ENCODE data around the gene SLC22A3.
"Not testable (repeated sequence)": the region's sequence is repeated elsewhere in the genome, so short reads cannot be mapped to it uniquely, and the experiment has no call there.

Gene SLC22A3

DNA sequence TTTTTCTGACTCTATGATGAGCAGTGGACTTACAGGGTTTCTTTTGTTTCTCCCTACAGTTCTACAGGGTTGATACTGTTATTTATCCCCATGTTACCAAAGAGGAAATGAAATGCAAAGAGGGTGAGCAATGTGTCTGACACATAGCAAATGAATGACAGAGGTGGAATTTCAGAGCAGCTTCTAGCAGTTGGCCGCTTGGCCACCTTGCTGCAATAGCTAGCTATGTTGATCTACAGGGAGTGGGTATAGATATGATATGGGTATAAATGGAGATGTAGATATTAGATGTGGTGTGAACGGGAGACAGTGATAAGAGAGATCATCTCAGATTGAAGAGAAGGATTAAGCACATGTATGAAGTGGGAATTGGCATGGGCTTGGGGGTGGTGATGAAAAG is 10.9 kb upstream of the SLC22A3 start:
- DNase-seq = no peak

DNA sequence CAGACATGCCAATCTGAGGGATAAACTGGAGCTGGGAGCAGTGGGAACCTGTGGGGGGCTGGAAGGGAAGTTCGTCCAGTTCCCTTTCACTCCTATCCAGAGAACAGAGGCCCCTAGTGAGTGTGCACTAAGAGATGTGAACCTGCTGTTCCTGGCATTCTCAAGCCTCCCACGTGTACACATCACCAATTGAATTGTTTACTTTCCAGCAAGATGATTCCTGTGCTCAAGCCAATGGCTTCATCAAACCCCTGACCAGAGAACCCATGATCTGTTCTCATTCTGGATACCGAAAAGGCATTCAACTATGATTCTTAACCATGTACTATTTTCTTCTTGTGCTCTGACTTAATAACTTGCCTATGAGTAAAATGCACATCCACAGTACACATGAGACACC is 10.2 kb upstream of the SLC22A3 start:
- DNase-seq = no peak

DNA sequence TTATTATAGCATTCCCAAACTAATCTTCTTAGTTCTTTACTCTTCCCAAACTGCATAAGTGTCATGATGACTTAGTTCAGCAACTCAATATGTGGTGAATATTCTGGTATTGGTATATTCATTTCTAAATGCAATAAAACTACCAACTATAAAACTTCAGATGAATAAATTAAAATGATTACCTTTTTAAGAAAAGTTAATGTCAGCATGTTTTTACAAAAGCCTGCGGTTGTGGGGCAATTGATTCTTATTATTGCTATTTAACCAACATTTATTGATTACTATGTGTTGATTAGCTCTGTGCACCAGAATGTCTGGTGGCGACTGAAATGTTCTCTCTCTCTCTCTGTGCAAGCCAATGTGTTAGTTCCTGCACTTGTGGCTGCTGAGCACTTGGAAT is 5.0 kb upstream of the SLC22A3 start:
- no peak for DNase-seq

DNA sequence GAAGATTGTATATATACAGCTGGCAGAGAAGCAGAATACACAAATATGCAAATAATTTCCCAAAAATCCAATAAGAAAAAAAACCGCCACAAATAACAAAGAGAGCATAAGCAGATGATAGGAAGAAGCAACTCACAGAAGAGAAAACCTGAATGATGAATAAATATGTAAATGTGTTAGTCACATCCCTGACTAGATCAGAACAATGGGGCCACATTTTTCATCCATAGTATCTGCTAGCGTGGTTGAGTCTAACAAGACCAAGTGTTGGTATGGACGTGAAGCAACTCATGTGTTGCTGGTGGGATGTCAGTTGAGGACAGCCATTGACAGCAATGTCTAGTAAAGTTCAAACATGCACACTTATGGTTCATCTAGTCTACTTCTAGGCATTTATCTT is 3.9 kb upstream of the SLC22A3 start:
- no peak for DNase-seq

DNA sequence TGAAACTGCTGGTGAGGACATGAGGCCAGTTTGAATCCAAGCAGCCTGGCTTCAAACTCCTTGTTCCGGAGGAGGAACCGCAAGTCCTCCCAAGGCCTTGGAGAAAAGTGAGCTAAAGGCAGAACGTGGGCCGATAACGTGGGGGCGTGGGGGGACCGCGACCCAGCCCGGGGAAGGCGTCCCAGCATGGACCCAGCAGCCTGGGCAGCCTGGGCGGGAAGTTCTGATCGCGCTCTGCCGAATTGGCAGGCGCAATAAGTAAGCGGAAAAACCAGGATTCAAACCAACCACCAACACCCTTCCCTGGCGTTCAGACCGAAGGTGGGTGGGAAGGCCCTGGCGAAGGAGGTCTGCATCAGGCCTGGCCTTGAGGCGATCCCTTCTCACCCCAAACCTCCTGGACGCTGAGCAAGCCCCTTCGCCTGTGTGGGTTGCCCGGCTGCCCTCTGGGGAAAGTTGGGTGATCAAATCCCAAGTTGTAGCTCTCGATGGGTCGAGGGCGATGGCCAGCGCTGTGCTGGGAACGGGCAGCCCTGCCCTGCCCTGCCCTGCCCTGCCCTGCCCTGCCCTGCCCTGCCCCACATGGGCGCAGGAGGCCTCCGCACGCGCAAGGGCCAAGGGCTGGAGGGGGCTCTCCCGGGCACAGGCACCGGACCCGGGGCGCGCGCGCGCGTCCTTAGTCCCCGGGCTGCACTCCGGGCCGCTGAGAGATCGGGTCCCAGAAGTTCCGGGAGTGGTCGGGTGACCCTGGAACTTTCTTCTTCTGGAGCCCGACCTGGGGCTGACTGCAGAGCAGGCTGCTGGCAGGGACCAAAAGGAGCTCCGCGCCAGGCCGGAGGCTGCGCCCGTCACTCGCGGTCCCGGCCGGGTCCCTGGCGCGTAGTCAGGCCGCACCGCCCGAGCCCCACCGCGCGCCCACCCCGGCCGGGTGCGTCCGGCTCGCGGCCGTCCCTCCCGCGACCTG is 637 bp upstream of the SLC22A3 start:
- no peak for DNase-seq

DNA sequence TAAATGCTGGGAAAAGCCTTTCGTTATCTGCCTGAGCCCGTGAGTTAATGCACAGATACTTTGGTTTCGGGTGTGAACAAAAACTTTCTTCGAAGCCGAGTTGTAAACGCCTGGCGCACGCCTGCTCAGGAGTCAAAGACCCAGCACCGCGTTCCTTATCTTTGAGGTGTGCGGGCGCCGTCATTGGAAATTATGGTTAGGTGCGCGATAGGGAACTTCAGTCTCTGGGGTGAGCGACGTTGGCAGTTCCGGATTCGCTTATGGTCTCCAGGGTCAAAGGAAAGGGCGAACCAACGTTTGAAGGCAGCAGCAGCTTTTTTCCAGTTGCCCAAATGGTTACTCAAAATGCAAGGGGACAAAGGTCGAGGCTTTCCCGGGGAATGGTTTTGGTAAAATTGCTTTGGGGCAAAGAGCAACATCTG is 853 bp downstream of the SLC22A3 start:
- no peak for DNase-seq

DNA sequence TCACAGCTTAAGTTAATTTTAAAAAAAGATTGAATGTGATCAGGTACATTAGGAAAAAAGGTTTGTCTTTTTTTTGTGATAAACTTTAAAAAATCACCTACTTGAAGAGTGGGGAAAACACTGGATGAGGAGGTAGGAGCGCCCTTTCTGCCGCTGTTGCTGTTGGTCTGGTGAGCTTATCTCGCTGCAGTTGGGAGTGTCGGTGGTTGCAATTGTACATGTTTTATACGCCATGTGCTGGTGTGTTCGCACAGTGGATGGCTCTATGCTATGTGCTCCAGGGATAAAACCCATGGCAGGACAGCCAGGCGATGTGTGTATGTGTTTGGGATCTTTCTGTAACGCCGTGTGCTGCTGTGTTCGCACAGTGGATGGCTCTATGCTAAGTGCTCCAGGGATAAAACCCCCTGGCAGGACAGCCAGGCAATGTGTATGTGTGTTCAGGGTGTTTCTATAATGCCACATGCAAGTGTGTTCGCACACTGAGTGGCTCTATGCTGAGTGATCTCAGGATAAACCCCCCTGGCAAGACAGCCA is 1.7 kb downstream of the SLC22A3 start:
- DNase-seq = no peak

DNA sequence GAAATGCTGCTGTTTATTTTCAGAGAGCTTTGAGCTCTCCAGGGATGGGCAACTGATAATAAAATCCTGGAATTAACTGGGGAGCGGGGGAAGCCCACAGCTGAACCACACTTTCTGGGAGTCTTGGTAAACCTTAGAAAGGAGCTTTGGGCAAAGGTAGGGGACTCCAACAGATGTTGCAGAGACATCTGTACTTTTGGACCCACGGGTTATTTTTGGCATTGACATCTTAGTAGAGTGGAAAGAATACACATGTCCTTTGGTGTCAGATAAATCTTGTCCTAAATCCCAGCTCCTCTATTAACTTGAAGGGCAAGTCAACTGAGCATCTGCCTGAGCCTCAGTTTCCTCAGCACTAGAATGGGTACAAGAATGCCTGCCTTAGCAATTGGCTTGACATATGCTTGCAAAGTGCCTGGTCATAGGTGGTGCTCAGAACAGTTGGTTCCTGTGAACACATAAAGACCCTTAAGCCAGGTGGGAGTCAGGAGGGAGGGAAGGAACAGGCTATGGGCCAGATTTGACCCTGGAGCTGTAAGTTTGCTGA is 5.8 kb downstream of the SLC22A3 start:
- DNase-seq = no peak

DNA sequence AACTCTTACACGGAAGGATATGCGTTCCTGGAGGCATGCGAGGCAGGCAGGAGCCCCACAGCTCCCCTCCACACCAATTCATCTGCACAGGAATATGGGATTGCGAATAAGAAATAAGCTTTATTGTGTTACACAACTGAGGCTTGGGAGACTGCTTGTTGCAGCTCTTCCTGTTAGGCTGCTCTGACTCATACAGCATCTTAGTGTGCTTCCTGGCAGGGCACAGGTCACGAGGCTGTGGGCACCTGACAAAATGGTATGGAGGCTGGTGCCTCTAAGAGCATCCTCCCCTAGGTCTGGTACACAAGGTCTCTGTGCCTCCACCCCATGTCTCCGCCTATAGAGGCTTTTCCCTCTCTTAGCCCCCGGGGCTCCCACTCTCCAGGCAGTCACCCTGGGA is 6.8 kb downstream of the SLC22A3 start:
- DNase-seq = no peak

DNA sequence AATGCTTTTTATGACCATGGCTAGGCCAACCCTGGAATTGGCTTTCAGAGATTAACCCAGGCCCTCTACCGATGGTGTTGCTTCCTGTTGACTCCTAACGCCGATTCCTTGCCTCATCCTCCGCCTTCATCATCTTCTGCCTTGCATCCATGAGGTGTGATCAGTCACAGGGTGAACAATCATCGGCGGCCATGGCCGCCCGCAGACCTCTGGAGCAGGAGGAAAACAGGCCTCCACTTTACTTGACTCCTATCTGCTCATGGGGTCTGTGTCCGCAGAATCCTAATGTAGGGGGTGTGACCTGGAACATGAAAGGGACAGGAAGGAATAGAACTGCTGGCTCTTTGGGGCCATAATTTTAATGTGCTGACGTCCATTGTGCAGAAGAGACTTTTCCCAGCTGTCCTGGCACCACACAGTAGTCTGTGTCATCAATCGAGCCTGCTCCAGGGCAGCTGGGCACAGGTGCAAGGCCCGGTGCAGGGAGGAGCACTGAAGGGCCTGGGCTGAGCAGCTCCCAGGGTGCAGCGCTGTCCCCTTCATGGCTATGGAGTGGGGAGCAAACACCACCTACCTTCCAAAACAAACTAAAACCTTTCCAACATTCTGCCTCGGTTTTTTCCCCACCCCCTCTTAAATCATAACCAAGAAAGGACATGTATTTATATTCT is 8.0 kb downstream of the SLC22A3 start:
- DNase-seq = no peak

DNA sequence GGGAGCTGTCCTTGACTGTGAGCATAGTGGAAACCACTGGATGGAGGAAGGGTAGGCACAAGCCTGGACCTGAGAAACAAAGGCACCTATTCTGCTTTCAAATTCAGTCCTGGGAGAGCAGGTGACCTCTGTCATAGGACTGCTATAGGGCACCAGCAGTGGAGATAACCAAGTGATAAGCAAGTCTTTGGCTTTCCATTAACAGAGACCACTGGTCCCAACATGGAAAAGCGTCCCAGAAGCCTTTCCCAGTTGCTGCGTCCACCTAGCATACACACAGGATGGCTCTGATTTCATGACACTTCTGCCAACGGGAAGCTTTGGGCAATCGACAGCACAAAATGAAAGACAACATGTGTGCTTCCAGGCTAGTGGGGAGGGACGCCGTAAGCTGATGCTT is 8.9 kb downstream of the SLC22A3 start:
- DNase-seq = no peak

DNA sequence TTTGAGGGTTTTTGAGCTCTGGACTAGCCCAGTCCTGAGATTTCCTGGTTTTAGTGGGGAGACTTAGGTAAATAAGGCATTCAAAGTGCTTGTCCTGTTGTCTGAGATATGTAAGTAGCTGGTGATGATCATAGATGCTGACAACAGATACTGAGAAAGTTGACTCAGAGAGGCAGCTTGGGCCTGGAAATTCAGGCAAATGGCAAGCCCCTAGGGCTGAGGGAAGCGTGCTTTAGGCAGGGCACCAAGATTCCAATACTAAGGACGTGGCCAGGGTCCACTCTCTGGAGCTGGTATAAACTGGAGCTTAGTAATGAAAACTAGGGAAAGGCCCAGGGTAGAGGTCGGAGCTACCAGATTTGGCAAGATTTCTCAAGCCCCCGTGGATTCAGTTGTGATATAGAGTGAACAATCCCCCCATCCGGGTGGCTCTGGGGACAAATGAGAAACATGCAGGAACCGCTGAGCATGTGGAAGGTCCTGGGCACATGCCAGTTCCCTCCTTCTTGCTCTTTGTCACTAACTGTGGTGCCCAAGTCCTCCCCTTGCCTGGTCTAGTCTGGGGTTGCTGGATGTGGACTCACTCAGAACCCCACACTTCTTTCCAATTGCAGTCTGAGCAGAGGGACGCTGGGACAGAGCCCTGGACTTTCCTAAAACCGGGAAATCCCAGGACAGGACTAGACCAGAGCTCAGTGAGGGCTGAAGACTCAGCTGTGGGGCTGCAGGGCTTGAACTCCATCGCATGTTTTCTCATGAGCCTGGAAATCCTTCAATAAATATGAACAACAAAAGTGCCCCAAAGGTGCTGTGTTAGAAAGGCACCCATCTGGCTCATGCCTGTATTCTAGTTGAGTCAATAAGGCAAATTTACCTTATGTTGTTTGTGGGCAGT is 10.3 kb downstream of the SLC22A3 start:
- no peak for DNase-seq

DNA sequence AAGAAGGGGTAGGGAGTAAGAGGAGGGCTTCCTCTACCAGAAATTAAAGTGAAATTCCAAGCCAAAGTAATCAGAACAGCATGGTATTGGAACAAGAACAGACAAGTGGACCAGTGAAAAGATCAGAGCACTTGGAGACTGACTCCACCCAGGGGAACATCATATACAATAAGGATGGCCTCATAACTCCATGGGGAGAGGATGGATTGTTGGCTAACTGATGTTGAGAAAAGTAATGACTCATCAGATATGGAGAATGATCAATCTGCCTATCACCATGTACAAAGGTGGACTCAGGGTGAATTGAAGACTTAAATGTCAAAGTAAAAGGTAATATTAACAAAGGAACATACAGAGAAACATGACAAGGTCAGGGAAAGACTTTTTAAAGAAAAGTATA is 12.8 kb downstream of the SLC22A3 start:
- DNase-seq = no peak

DNA sequence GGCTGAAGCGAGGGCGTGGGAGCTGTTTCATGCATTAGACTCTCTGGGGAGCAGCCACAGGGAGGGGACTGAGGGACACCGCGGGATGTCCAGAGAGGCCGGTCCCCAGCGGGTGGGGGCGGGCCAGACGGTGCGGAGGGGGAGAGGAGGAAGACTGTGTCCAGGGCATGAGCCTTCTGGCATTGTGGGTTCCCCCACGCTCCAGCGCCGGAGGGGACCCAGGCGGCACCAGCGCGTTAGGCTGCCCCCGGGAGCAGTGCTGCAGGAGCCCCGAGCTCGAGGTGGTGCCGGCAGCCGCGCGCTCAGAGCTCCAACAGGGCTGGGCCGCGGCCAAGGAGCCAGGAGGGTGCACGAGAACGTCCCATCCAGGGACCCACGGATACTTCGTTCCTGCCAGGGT is 14.4 kb downstream of the SLC22A3 start:
- DNase-seq = no peak

DNA sequence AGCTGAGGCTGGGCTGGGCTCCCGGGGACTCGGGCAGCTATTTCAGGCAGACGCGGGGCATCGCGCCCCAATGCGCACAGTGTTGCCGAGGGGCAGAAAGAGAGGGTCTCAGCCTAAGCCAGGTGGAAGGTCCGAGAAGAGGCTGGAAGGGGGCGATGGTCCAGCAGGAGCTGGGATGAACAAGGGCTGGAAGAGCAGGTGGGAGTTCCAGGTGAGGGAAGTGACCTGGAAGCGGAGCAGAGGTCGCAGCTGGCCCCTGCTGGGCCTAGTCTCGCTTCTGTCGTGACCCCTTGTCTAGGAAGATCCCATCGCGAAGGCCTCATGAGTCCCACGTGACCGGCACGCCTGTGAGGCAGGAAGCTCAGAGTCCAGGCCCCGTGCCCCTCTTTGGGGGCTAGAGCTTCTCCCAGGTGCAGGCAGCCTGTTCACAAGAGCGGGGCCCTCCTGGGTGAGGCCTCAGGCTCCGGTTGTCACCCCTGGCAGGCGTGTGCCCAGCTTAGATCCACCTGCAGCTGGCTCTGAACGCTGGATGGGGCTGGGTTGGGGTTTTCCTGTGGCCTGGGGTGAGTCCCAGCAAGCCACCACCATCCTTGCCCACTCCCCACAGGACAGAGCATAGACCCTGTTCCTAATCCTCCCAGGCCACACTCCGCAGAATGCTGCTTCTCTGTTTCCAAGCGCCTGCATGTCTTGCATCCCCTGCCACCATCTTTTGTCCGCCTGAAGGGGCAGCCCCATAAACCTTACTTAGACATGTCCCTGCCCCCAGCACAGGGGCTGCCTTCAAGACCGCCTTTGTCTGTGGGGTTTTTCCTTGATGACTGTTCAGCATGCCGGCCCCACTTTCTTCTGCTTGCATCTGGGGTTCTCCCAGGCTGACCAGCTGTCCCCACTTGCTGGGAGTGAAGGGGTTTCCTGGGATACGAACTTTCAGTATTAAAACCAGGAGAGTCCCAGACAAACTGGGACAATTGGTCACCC is 15.1 kb downstream of the SLC22A3 start:
- DNase-seq = no peak

DNA sequence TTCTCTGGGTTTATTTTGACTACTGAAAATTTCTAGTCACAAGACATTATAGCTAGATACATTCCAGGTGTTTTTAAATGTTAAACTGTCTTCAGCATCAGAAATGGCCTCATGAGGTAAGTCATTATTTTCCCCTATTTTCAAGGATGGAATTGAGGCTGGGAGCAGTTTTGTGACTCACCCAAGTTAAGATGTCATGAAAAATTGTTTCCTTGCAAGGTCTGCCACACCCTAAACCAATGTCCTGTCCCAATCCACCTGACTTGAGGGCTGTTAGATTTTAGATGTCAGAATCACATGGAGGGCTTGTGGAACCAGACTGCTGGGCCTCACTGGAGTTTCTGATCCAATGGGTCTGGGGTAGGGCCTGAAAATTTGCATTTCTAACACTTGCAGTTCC is 16.9 kb downstream of the SLC22A3 start:
- no peak for DNase-seq

DNA sequence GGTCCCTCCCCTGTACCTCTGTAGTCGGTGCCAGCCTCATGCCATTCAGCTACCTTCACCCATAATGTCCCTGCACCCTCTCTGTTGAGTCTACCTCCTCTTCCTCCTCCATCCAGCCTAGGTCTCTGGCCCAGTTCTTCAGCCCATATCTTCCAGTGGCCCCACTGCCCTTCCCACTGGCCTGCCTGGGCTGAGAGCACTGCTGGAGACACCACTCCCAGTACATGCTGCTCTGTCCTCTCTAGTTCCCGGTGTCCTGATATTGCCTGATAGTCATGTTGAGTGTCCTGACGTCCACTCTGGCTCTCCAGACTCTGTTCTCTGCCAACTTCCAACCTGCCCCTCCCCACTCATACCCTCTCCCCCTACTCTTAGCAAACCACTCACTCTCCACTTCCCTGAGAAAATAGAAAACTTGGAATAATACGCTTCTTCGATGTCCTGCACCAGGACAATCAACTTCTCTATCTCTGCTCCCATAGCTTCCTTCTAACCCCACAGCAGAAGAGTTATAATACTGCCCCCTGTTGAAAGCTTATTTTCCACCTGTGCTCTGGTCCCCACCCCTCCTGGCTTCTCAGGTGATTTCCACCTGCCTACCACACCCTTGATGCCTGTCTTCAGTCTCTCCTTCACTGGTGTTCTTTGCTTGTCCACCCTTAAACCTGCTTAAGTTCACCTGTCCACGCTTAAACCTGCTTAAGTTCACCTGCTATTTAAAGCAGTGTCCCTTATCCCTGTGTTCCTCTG is 19.8 kb downstream of the SLC22A3 start:
- DNase-seq = no peak

DNA sequence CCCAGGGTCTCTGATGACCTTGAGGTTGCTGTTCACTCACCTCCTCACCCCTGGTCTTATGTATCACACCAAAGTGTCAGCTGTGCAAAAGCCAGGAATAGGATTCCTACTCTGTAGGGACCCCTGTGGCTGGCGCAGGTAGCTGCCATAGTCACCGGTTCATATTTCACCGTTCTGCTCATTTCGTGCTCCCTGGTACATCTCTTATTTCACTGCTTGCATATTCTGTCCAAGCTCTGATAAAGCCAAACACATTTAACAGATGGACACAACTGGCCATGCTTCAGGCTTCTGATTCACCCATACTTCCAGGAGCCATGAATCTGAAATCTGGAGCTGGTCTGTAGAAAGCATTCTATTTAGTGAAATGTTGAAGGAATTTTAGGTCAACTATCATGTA is 20.5 kb downstream of the SLC22A3 start:
- DNase-seq = no peak

DNA sequence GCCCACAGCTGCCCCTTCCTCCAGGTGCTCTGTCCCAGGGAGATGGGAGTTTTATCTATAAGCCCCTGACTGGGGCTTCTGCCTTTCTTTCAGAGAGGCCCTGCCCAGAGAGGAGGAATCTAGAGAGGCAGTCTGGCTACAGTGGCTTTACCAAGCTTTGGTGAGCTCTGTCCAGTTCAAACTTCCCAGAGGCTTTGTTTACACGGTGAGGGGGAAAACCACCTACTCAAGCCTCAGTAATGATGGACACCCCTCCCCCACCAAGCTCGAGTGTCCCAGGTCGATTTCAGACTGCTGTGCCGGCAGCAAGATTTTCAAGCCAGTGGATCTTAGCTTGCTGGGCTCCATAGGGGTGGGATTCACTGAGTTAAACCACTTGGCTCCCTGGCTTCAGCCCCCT is 25.4 kb downstream of the SLC22A3 start:
- DNase-seq = not testable (repeated sequence)

DNA sequence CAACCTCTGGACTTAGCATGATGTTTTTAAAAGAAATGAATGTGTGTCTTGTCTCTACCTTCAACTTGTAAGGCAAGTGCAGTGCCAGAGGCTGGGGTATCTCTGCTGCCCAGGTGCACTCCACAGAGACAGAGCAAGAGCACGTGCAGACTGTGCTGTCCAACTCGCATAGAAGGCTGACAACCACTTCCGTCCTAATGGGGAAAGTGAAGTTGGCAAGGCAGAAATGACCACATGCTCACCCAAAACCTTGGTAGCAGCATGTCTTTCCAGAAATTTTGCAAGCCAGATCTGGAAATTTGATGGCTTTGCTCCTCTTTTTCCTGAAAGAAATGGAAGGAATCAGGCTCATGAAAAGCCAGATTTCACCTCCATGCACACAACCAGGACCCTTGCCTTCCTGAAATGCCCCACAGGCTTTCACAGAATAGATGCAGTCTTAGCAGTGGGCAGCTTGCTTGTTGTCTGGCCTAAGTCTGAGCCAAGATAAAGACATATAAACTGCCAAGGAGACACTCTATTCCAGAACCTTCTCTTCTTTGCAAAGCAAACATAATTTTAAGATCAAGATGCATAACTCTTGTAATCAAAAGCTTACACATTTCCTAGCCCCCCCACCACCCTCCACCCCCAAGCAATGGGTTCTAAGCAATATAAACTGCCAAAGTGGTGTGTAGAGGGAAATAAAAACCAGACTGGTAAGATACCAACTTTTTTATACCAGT is 26.8 kb downstream of the SLC22A3 start:
- no peak for DNase-seq
